HG02852 (cell line): Measurements from ENCODE around the gene MAP4K2.
"Not testable (repeated sequence)": the region's sequence is repeated elsewhere in the genome, so short reads cannot be mapped to it uniquely, and the experiment has no call there.

Source experiments
- ATAC-seq: cut with Tn5 transposase; IDR thresholded peaks from one replicate; pipeline ENCODE4 v1.9.1; 2021; ENCODE audit warnings: mild to moderate bottlenecking, moderate library complexity; ENCODE audit not compliant: unreplicated experiment

Gene MAP4K2

DNA sequence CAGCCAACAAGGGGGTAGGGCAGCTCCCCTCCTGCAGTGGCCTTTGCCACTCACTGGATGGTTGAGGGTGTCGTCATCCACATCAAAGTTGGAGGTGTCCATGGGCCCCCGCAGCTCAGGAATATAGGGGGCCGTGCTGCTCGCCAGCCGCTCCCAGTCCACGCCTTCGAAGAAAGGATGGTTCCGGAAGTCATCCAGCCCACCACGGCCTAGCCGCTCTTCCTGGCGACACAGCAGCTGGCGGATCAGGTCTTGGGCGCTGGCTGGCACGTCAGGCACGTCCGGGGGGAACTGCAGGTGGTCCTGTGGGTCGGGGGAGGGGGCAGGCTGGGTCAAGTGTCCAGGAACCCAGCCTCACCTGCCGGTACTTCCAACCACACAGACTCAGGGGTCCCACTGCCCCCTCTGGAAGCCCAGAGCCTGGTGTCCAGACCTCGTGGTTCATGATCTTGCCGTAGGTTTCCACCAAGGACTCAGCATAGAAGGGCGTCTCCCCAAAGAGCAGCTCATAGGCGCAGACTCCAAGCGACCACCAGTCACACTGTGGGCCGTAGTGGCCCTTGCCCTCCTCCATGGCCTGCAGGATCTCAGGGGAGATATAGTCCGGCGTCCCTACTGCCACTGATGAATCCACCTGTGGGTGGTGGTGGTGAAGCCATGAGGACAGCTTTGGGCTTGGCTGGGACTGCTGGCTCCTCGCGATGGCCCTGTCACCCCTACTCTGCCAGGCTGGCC is 35.8 kb upstream of the MAP4K2 start:
- ATAC-seq: no peak

GRCh38 chr11:64837887-64838351 is 34.9 kb upstream of the MAP4K2 start:
- no peak for ATAC-seq

- no peak for ATAC-seq
Observed at GRCh38 chr11:64836448-64837072, 33.5 kb upstream of the MAP4K2 start.

GRCh38 chr11:64835616-64836447 is 32.8 kb upstream of the MAP4K2 start:
- ATAC-seq: no peak

DNA sequence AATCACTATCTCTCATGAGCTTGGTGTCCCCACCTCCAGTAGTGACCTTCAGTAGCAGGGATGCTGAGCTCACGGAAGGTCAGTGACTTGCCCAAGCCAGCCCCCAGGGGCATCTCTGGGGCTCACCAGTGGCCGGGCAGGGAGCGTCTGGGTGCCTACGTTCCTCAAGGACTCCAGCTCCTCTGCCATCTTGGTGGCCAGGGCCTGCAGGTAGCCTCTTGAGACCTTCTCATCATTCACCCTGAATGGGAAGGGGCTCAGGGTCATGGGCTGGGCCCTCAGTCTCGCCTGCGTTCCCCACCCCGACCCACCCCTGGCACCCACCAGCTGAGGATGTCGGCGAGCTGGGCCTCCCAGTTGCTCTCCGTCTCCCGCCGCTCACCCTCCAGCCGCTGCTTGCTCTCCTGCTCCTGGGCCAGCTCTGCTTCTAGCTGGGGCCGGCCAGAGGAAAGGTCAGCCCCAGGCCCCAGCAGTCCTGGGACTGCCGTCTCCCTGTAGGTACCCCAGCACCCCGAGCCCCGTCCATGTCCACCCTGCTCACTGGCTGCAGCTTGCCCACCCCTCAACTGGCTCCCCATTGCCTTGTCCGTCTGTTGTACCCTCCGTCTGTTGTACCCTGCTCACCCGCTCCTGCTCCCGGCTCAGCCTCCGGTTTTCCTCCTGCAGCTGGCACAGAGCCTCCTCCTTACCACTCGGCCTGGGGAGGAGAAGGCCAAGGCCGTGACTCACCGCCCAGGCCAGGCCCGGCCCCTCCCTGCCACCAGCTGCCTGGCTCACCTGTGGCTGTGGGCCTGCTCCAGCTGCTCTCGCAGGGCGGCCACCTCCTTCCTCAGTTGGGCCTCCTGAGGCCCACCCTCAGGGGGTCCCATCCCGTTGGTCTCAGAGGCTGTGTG is 32.0 kb upstream of the MAP4K2 start:
- ATAC-seq: no peak

GRCh38 chr11:64834031-64834722 is 31.2 kb upstream of the MAP4K2 start:
- no peak for ATAC-seq

- ATAC-seq: no peak
Observed at GRCh38 chr11:64833509-64833908, 30.5 kb upstream of the MAP4K2 start.

DNA sequence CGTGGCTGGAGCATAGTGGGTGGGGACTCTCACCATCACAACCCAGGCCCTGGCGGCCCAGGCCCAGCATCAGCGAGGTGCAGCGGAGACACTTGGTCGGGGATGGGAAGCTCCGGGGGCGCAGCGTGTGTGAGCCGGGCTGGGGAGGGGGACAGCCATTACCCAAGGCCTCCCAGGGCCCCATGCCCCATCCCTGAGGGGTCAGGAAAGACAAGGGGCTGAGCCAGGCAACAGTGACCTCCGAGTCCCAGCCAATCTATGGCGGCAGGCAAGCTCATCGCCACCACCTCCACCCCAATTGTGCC is 30.1 kb upstream of the MAP4K2 start:
- no peak for ATAC-seq

- ATAC-seq: no peak
Observed at GRCh38 chr11:64832467-64833197, 29.6 kb upstream of the MAP4K2 start.

- no peak for ATAC-seq
Observed at GRCh38 chr11:64831411-64831891, 28.4 kb upstream of the MAP4K2 start.

DNA sequence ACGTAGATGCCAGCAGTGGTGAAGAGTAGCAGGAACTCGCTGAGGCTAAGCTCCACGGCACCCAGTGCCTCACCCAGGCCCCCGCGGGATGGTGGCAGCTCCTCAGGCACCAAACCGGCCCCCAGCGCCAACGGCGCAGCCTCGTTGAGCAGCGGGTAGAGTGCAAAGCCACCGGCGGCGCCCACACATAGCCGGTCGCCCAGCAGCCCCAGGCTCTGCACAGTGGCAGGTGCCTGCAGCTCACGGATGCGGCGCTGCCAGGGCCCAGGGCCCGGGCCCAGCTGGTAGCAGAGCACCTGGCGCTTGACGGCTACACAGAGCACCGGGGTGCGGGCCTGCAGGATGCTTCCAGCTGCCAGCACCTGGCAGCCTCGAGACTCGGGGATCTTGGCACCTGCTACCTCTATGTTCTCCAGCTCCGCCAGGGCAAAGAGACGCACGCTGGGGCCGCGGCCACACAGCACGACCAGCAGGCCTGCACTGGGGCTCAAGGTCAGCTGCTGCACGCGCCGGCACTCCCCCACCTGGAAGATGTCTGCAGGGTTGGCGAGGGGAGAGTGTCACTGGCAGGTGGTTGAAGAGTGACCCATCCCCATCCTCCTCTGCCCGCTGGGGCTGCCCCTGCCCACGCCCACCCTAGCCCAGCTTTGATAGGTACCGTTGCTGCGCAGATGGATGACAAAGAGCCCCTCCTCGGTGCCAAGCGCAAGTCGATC is 26.7 kb upstream of the MAP4K2 start:
- no peak for ATAC-seq

DNA sequence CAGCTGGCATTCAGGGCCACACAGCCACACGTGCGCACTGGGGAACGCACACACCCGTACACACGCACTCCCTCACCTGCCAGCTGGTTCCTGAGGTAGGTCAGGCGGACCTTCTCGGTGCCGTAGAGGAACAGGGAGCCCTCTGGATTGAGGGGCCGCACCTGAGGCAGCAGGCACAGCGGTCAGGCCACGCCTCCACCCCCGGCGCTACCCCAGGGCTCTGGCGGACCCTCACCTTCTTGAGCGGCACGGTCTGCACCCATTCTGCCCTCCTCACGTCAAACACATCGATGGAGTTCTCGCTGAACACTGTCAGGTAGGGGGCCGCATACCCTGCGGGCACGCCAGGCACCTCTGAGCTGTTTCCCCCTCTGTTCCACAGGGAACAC is 24.4 kb upstream of the MAP4K2 start:
- no peak for ATAC-seq

- no peak for ATAC-seq
Observed at GRCh38 chr11:64826578-64827450, 23.8 kb upstream of the MAP4K2 start.

DNA sequence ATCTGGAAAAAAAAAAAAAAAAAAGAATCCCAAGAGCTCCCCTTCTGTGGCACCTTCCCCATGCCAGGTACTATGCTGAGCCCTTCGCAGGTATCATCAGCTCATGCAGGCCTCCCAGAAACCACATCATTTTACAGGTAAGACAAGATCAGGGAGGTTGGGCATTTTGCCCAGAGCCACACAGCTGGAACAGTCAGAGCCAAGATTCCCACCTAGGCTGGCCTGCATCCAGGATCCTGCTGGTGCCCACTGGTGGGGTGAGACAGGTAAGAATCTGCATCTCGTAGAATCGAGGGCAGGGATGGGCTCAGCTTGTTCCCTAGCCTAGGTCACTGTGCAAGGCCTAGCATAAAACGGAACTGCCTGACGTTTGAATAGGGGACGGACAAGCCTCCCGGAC is 23.0 kb upstream of the MAP4K2 start:
- ATAC-seq: no peak

DNA sequence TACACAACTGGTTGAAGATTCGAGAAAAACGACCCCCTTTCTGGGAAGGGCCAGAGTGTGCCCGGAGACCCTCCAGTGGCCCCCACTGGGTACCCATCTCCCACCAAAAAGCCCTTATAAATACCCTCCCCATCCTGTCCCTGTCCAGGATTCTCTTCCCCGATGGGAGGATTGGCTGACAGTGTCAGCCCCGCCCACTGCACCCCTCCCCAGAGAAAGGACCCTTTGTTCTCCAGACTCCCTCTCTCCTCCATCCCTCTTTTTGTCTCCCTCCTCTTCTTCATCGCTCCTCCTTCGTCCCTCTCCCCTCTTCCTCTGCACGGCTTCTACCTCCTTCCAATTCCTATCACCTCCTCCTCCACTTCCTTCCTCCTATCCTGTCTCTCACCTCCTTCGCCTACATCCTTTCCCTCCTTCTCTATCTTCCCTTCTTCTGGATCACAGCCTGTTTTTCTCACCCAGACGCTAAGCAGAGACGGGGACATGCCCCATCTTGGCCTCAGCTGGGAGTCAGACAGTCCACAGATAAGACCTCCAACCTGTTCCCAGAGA is 20.6 kb upstream of the MAP4K2 start:
- ATAC-seq: no peak

GRCh38 chr11:64817476-64817875 is 14.5 kb upstream of the MAP4K2 start:
- no peak for ATAC-seq

GRCh38 chr11:64815433-64815832 is 12.4 kb upstream of the MAP4K2 start:
- ATAC-seq: not testable (repeated sequence)
